Measurements from ENCODE around the gene GUCA2B. TPM values are rescaled to one million over a fixed set of nuclear protein-coding genes. Genes with fewer than 3 reads are reported as not detected.

The GUCA2B gene
- polyA plus RNA-seq, 1 donor (not counting 4 experiments of a cell fraction or from before 2014, with no cell fraction given): not detected

GRCh38 chr1:42140191-42140590, 13.0 kb upstream of the GUCA2B start:
- Histone ChIP-seq H3K9ac (ENCODE audit: control insufficient read depth, extremely low read depth, insufficient read depth, low read length) (no peak overlapping the region), H3K4me3 (ENCODE audit: control insufficient read depth in 2 of 3, extremely low read depth in 1 of 3, insufficient read depth in 2 of 3, low read depth in 1 of 3, low read length in 3 of 3) (no peak overlapping the region), H4K20me1 (ENCODE audit: control insufficient read depth, extremely low read depth, insufficient read depth, low read length) (no peaks in the 10 kb centered on the region), H3K27ac (ENCODE audit: control insufficient read depth, insufficient read depth, low read length) (no peak overlapping the region), H3K9me1 (ENCODE audit: control insufficient read depth, extremely low read depth, insufficient read depth, low read length) (no peaks in the 10 kb centered on the region), H3K9me3 (ENCODE audit: control insufficient read depth, low read depth, low read length) (no peaks in the 10 kb centered on the region), H3K4me2 (ENCODE audit: control insufficient read depth, extremely low read depth, insufficient read depth, low read depth, low read length) (no peak overlapping the region), H2AFZ (ENCODE audit: control insufficient read depth, low read length) (no peak overlapping the region), H3K27me3 (ENCODE audit: control insufficient read depth, extremely low read depth, insufficient read depth, low read length) (peaks cover 10% of the 10 kb centered on the region), H3K4me1 (ENCODE audit: control insufficient read depth, extremely low read depth, insufficient read depth, low read length) (peaks cover 15% of the 10 kb centered on the region), H3K79me2 (ENCODE audit: control insufficient read depth, insufficient read depth, low read length) (no peaks in the 10 kb centered on the region), H3K36me3 (ENCODE audit: control insufficient read depth in 2 of 2, extremely low read depth in 1 of 2, insufficient read depth in 2 of 2, low read length in 2 of 2) (no peaks in the 10 kb centered on the region)
- FAIRE-seq (no peak), DNase-seq (ENCODE audit: low read depth, low spot score) (no peak)
- no peak for TF ChIP-seq CTCF (optimal IDR thresholded peaks at IDR 0.05 in 1 of 3, IDR thresholded peaks at IDR 0.05 in 1 of 3, conservative IDR thresholded peaks at IDR 0.05 in 1 of 3; ENCODE audit: extremely low read depth in 1 of 3, insufficient read depth in 2 of 3, low read length in 3 of 3)
- TF ChIP-seq EZH2 (IDR thresholded peaks at IDR 0.05; ENCODE audit: low read length): no peak
- dilution Hi-C loops (cut with MboI; ENCODE audit: extremely low pct_ligation_motif_present, low sequenced_read_pairs): no loop called here

- Histone ChIP-seq H4K20me1 (ENCODE audit: control insufficient read depth, extremely low read depth, insufficient read depth, low read length) (no peaks in the 10 kb centered on the region), H2AFZ (ENCODE audit: control insufficient read depth, low read length) (no peak overlapping the region), H3K4me2 (ENCODE audit: control insufficient read depth, extremely low read depth, insufficient read depth, low read depth, low read length) (no peak overlapping the region), H3K36me3 (ENCODE audit: control insufficient read depth in 2 of 2, extremely low read depth in 1 of 2, insufficient read depth in 2 of 2, low read length in 2 of 2) (no peaks in the 10 kb centered on the region), H3K4me3 (ENCODE audit: control insufficient read depth in 2 of 3, extremely low read depth in 1 of 3, insufficient read depth in 2 of 3, low read depth in 1 of 3, low read length in 3 of 3) (no peak overlapping the region), H3K9ac (ENCODE audit: control insufficient read depth, extremely low read depth, insufficient read depth, low read length) (no peak overlapping the region), H3K27ac (ENCODE audit: control insufficient read depth, insufficient read depth, low read length) (no peak overlapping the region), H3K79me2 (ENCODE audit: control insufficient read depth, insufficient read depth, low read length) (no peaks in the 10 kb centered on the region), H3K9me3 (ENCODE audit: control insufficient read depth, low read depth, low read length) (no peaks in the 10 kb centered on the region), H3K27me3 (ENCODE audit: control insufficient read depth, extremely low read depth, insufficient read depth, low read length) (peaks cover 10% of the 10 kb centered on the region), H3K4me1 (ENCODE audit: control insufficient read depth, extremely low read depth, insufficient read depth, low read length) (peaks cover 21% of the 10 kb centered on the region), H3K9me1 (ENCODE audit: control insufficient read depth, extremely low read depth, insufficient read depth, low read length) (no peaks in the 10 kb centered on the region)
- no peak for FAIRE-seq
- no peak for TF ChIP-seq EZH2 (IDR thresholded peaks at IDR 0.05; ENCODE audit: low read length)
- TF ChIP-seq CTCF (optimal IDR thresholded peaks at IDR 0.05 in 1 of 3, IDR thresholded peaks at IDR 0.05 in 1 of 3, conservative IDR thresholded peaks at IDR 0.05 in 1 of 3; ENCODE audit: extremely low read depth in 1 of 3, insufficient read depth in 2 of 3, low read length in 3 of 3): no peak
- no peak for DNase-seq (ENCODE audit: low read depth, low spot score)
- dilution Hi-C loops (cut with MboI; ENCODE audit: extremely low pct_ligation_motif_present, low sequenced_read_pairs): no loop called here
These were observed 11.2 kb upstream of the GUCA2B start for GRCh38 chr1:42141978-42142377.

All from keratinocyte (primary cell).